GM23338 (cell line): ENCODE results near the gene FBF1. TPM values are rescaled to one million over a fixed set of nuclear protein-coding genes. Genes with fewer than 3 reads are reported as not detected.

Experiments
- CTCF ChIP-seq, 2 experiments: fragments of 200-600 bp in 1 of 2; sonication (generic) in 1 of 2; conservative IDR thresholded peaks; 2 replicates each; pipeline versions ENCODE4 v1.5.1 to v1.6.1; 2016 to 2017; ENCODE audit warnings: antibody characterized with exemption in 2 of 2, low read depth in 2 of 2, mild to moderate bottlenecking in 2 of 2, moderate library complexity in 1 of 2
- JUNB ChIP-seq: IDR thresholded peaks from one replicate; pipeline ENCODE4 v1.6.1; 2016; ENCODE audit warnings: antibody characterized with exemption; ENCODE audit not compliant: unreplicated experiment
- NANOG ChIP-seq: IDR thresholded peaks from 2 replicates; pipeline ENCODE4 v1.6.1; 2016; ENCODE audit warnings: antibody characterized with exemption, borderline replicate concordance
- POLR2AphosphoS5 ChIP-seq: IDR thresholded peaks from 2 replicates; pipeline ENCODE4 v1.6.1; 2016; ENCODE audit warnings: antibody characterized with exemption, low read depth
- REST ChIP-seq: IDR thresholded peaks from one replicate; pipeline ENCODE4 v1.6.1; 2018; ENCODE audit warnings: antibody characterized with exemption; ENCODE audit not compliant: unreplicated experiment
- STAT1 ChIP-seq: IDR thresholded peaks from one replicate; pipeline ENCODE4 v1.6.1; 2016; ENCODE audit warnings: antibody characterized with exemption; ENCODE audit not compliant: unreplicated experiment
- ZNF114 ChIP-seq: fragments of 250-450 bp; sonication (Bioruptor Pico); IDR thresholded peaks from 2 replicates; pipeline ENCODE4 v1.5.0; 2020; ENCODE audit warnings: mild to moderate bottlenecking, moderate library complexity
- ZNF462 ChIP-seq: fragments of 250-450 bp; sonication (Bioruptor Pico); IDR thresholded peaks from 2 replicates; pipeline ENCODE4 v1.5.0; 2020; ENCODE audit warnings: mild to moderate bottlenecking, moderate library complexity
- polyA plus RNA-seq: library from polyadenylated mRNA; unstranded; fragments of >200 nt; fragmentation: Nextera tagmentation; extraction: Ambion mirVana; gene quantifications from 2 replicates; pipeline ENCODE4 v1.2.1, GENCODE V29; 2016
- total RNA-seq: library from RNA; depleted of rRNA; stranded (reverse); fragments of >200 nt; shearing (Covaris generic); gene quantifications from 2 replicates; pipeline ENCODE4 v1.2.3, GENCODE V29; 2014

Gene FBF1
- total and polyA plus RNA-seq, 2 experiments from 2014 or later, result 8.8 to 11.8 TPM

DNA sequence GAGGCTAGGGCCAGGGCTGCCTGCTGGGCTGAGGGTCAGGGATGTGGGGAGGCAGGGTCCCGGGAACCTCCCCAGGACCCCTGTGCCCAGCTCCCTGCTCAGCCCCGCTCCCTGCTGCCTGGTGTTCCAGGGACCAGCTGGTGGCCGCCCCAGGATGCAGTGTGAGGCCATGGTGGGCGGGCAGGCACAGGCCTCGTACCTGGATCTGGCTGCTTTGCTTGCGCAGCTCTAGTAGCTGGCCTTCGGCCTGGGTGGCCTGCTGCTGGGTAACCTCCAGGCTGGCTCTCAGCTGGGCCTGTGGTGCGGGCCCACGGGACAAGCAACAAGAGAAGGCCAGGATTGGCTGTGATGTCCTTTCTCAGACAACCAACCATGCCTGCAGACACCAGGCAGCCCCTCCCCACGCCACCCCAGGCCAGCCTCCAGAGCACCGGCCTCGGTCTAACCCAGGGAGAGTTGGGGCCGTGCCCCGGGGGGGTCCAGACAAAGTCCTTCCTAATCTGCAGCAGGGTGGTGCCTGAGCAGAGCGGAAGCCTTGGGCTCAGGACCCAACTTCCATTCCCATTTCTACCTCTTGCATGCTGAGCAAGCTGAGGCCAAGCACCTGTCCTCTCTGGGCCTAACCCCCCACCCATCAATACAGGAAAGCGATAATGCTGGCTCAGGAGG is 48.2 kb downstream of the FBF1 start (continued):
- TF ChIP-seq ZNF462 (CRISPR knock-in tag) (no peak), STAT1 (no peak), JUNB (no peak), CTCF (conservative IDR thresholded peaks at IDR 0.05; ENCODE audit: low read depth in 2 of 2) (no peak), REST (no peak), NANOG (no peak), ZNF114 (CRISPR knock-in tag) (no peak), POLR2AphosphoS5 (no peak)
